BE2C (cell line): Measurements from ENCODE around the gene OBI1.

ENCODE experiments used
- DNase-seq: peaks from one replicate; pipeline ENCODE4 v3.0.0-alpha.2; 2020
- H3K27me3 ChIP-seq: fragments of 250-450 bp; sonication (Bioruptor Pico); 2 replicates; pipeline ENCODE4 v1.5.1; 2020; ENCODE audit warnings: mild to moderate bottlenecking
- H3K36me3 ChIP-seq: fragments of 250-450 bp; sonication (Bioruptor Pico); 2 replicates; pipeline ENCODE4 v1.5.1; 2020; ENCODE audit warnings: mild to moderate bottlenecking
- H3K4me1 ChIP-seq: fragments of 250-450 bp; sonication (Bioruptor Pico); 2 replicates; pipeline ENCODE4 v1.5.1; 2020
- H3K4me3 ChIP-seq: 2 replicates; pipeline ENCODE4 v1.5.1; 2011; ENCODE audit warnings: low read depth, low read length
- H3K9me3 ChIP-seq: fragments of 250-450 bp; sonication (Bioruptor Pico); 2 replicates; pipeline ENCODE4 v1.5.1; 2020
- CTCF ChIP-seq: IDR thresholded peaks from 2 replicates; pipeline ENCODE4 v1.5.1; 2012; ENCODE audit warnings: mild to moderate bottlenecking, low read depth, low read length

Gene OBI1

GRCh38 chr13:78680576-78681350, 21.8 kb upstream of the OBI1 start:
- no peak for DNase-seq
- Histone ChIP-seq H3K4me3 (no peak overlapping the region), H3K27me3 (no peaks in the 10 kb centered on the region; the same call in 1 of the 2 replicates), H3K36me3 (no peaks in the 10 kb centered on the region), H3K9me3 (no peaks in the 10 kb centered on the region), H3K4me1 (no peaks in the 10 kb centered on the region)
- TF ChIP-seq CTCF, result no peak

GRCh38 chr13:78680115-78680561, 21.2 kb upstream of the OBI1 start:
- Histone ChIP-seq H3K27me3 (no peaks in the 10 kb centered on the region; the same call in 1 of the 2 replicates), H3K9me3 (no peaks in the 10 kb centered on the region), H3K4me3 (no peak overlapping the region), H3K4me1 (no peaks in the 10 kb centered on the region), H3K36me3 (no peaks in the 10 kb centered on the region)
- DNase-seq, result no peak
- no peak for TF ChIP-seq CTCF

GRCh38 chr13:78679329-78679728, 20.4 kb upstream of the OBI1 start:
- no peak for TF ChIP-seq CTCF
- no peaks in the 10 kb centered on the region for H3K36me3 ChIP-seq
- no peaks in the 10 kb centered on the region for H3K9me3 ChIP-seq
- no peak overlapping the region for H3K4me3 ChIP-seq
- H3K27me3 ChIP-seq, result no peaks in the 10 kb centered on the region; the same call in 1 of the 2 replicates
- DNase-seq, result no peak
- H3K4me1 ChIP-seq, result no peaks in the 10 kb centered on the region

- Histone ChIP-seq H3K27me3 (peaks cover 17% of the 10 kb centered on the region), H3K36me3 (no peaks in the 10 kb centered on the region), H3K4me3 (no peak overlapping the region), H3K4me1 (no peaks in the 10 kb centered on the region), H3K9me3 (no peaks in the 10 kb centered on the region)
- no peak for TF ChIP-seq CTCF
- no peak for DNase-seq
Observed at GRCh38 chr13:78675112-78675511, 16.2 kb upstream of the OBI1 start.

- H3K4me1 ChIP-seq, result no peaks in the 10 kb centered on the region
- H3K27me3 ChIP-seq, result peaks cover 17% of the 10 kb centered on the region
- TF ChIP-seq CTCF, result no peak
- H3K36me3 ChIP-seq, result no peaks in the 10 kb centered on the region
- no peak overlapping the region for H3K4me3 ChIP-seq
- DNase-seq, result no peak
- H3K9me3 ChIP-seq, result no peaks in the 10 kb centered on the region
Observed at GRCh38 chr13:78674638-78675037, 15.7 kb upstream of the OBI1 start.

- H3K4me3 ChIP-seq, result no peak overlapping the region
- no peaks in the 10 kb centered on the region for H3K27me3 ChIP-seq
- no peak for DNase-seq
- H3K4me1 ChIP-seq, result no peaks in the 10 kb centered on the region
- TF ChIP-seq CTCF, result no peak
- H3K9me3 ChIP-seq, result no peaks in the 10 kb centered on the region
- H3K36me3 ChIP-seq, result no peaks in the 10 kb centered on the region
Observed at GRCh38 chr13:78662467-78662866, 3.5 kb upstream of the OBI1 start.
